GM23338 (cell line): ENCODE data around the gene IPPK. TPM values are rescaled to one million over a fixed set of nuclear protein-coding genes. Genes with fewer than 3 reads are reported as not detected.

ENCODE experiments used
- JUNB ChIP-seq: IDR thresholded peaks from one replicate; pipeline ENCODE4 v1.6.1; 2016; ENCODE audit warnings: antibody characterized with exemption; ENCODE audit not compliant: unreplicated experiment
- ZNF114 ChIP-seq: fragments of 250-450 bp; sonication (Bioruptor Pico); IDR thresholded peaks from 2 replicates; pipeline ENCODE4 v1.5.0; 2020; ENCODE audit warnings: mild to moderate bottlenecking, moderate library complexity
- ZNF331 ChIP-seq: fragments of 250-450 bp; sonication (Bioruptor Pico); IDR thresholded peaks from 2 replicates; pipeline ENCODE4 v1.5.0; 2020; ENCODE audit warnings: low read depth, mild to moderate bottlenecking, moderate library complexity
- polyA plus RNA-seq: library from polyadenylated mRNA; unstranded; fragments of >200 nt; fragmentation: Nextera tagmentation; extraction: Ambion mirVana; gene quantifications from 2 replicates; pipeline ENCODE4 v1.2.1, GENCODE V29; 2016
- total RNA-seq: library from RNA; depleted of rRNA; stranded (reverse); fragments of >200 nt; shearing (Covaris generic); gene quantifications from 2 replicates; pipeline ENCODE4 v1.2.3, GENCODE V29; 2014; rRNA removed
- TF ChIP-seq, protein P1 (sequence below): fragments of 250-450 bp; sonication (Bioruptor Pico); IDR thresholded peaks from 2 replicates; pipeline ENCODE4 v1.5.0; 2020; ENCODE audit warnings: mild to moderate bottlenecking, moderate library complexity
- TF ChIP-seq, protein P2 (sequence below), 2 experiments: fragments of 200-600 bp in 1 of 2; sonication (generic) in 1 of 2; conservative IDR thresholded peaks; 2 replicates each; pipeline versions ENCODE4 v1.5.1 to v1.6.1; 2016 to 2017; ENCODE audit warnings: antibody characterized with exemption in 2 of 2, low read depth in 2 of 2, mild to moderate bottlenecking in 2 of 2, moderate library complexity in 1 of 2
- TF ChIP-seq, protein P3 (sequence below): IDR thresholded peaks from 2 replicates; pipeline ENCODE4 v1.6.1; 2016; ENCODE audit warnings: antibody characterized with exemption

IPPK gene
- total and polyA plus RNA-seq, 2 experiments from 2014 or later: 6.5 to 17.5 TPM

- TF ChIP-seq, protein P1, sequence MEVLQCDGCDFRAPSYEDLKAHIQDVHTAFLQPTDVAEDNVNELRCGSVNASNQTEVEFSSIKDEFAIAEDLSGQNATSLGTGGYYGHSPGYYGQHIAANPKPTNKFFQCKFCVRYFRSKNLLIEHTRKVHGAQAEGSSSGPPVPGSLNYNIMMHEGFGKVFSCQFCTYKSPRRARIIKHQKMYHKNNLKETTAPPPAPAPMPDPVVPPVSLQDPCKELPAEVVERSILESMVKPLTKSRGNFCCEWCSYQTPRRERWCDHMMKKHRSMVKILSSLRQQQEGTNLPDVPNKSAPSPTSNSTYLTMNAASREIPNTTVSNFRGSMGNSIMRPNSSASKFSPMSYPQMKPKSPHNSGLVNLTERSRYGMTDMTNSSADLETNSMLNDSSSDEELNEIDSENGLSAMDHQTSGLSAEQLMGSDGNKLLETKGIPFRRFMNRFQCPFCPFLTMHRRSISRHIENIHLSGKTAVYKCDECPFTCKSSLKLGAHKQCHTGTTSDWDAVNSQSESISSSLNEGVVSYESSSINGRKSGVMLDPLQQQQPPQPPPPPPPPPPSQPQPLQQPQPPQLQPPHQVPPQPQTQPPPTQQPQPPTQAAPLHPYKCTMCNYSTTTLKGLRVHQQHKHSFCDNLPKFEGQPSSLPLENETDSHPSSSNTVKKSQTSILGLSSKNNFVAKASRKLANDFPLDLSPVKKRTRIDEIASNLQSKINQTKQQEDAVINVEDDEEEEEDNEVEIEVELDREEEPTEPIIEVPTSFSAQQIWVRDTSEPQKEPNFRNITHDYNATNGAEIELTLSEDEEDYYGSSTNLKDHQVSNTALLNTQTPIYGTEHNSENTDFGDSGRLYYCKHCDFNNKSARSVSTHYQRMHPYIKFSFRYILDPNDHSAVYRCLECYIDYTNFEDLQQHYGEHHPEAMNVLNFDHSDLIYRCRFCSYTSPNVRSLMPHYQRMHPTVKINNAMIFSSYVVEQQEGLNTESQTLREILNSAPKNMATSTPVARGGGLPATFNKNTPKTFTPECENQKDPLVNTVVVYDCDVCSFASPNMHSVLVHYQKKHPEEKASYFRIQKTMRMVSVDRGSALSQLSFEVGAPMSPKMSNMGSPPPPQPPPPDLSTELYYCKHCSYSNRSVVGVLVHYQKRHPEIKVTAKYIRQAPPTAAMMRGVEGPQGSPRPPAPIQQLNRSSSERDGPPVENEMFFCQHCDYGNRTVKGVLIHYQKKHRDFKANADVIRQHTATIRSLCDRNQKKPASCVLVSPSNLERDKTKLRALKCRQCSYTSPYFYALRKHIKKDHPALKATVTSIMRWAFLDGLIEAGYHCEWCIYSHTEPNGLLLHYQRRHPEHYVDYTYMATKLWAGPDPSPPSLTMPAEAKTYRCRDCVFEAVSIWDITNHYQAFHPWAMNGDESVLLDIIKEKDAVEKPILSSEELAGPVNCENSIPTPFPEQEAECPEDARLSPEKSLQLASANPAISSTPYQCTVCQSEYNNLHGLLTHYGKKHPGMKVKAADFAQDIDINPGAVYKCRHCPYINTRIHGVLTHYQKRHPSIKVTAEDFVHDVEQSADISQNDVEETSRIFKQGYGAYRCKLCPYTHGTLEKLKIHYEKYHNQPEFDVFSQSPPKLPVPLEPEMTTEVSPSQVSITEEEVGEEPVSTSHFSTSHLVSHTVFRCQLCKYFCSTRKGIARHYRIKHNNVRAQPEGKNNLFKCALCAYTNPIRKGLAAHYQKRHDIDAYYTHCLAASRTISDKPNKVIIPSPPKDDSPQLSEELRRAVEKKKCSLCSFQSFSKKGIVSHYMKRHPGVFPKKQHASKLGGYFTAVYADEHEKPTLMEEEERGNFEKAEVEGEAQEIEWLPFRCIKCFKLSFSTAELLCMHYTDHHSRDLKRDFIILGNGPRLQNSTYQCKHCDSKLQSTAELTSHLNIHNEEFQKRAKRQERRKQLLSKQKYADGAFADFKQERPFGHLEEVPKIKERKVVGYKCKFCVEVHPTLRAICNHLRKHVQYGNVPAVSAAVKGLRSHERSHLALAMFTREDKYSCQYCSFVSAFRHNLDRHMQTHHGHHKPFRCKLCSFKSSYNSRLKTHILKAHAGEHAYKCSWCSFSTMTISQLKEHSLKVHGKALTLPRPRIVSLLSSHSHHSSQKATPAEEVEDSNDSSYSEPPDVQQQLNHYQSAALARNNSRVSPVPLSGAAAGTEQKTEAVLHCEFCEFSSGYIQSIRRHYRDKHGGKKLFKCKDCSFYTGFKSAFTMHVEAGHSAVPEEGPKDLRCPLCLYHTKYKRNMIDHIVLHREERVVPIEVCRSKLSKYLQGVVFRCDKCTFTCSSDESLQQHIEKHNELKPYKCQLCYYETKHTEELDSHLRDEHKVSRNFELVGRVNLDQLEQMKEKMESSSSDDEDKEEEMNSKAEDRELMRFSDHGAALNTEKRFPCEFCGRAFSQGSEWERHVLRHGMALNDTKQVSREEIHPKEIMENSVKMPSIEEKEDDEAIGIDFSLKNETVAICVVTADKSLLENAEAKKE (CRISPR knock-in tag): no peak
- TF ChIP-seq, protein P2, sequence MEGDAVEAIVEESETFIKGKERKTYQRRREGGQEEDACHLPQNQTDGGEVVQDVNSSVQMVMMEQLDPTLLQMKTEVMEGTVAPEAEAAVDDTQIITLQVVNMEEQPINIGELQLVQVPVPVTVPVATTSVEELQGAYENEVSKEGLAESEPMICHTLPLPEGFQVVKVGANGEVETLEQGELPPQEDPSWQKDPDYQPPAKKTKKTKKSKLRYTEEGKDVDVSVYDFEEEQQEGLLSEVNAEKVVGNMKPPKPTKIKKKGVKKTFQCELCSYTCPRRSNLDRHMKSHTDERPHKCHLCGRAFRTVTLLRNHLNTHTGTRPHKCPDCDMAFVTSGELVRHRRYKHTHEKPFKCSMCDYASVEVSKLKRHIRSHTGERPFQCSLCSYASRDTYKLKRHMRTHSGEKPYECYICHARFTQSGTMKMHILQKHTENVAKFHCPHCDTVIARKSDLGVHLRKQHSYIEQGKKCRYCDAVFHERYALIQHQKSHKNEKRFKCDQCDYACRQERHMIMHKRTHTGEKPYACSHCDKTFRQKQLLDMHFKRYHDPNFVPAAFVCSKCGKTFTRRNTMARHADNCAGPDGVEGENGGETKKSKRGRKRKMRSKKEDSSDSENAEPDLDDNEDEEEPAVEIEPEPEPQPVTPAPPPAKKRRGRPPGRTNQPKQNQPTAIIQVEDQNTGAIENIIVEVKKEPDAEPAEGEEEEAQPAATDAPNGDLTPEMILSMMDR (conservative IDR thresholded peaks at IDR 0.05; ENCODE audit: low read depth in 2 of 2): no peak
- TF ChIP-seq ZNF331 (CRISPR knock-in tag) (no peak), ZNF114 (CRISPR knock-in tag) (no peak), JUNB (no peak)
- TF ChIP-seq, protein P3, sequence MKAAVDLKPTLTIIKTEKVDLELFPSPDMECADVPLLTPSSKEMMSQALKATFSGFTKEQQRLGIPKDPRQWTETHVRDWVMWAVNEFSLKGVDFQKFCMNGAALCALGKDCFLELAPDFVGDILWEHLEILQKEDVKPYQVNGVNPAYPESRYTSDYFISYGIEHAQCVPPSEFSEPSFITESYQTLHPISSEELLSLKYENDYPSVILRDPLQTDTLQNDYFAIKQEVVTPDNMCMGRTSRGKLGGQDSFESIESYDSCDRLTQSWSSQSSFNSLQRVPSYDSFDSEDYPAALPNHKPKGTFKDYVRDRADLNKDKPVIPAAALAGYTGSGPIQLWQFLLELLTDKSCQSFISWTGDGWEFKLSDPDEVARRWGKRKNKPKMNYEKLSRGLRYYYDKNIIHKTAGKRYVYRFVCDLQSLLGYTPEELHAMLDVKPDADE: no peak
Observed at GRCh38 chr9:92564504-92564903, 105.4 kb downstream of the IPPK start (continued).

Other genes with a start within 250 kb of the IPPK start
- not detected in 2 replicates for gene OMD, start 245.7 kb downstream of the IPPK start, total RNA-seq
- gene OMD, start 245.7 kb downstream of the IPPK start, polyA plus RNA-seq: 1.1 and 1.3 TPM in 2 replicates
- not detected in 2 replicates for gene ASPN, start 187.6 kb downstream of the IPPK start, total RNA-seq
- gene ASPN, start 187.6 kb downstream of the IPPK start, polyA plus RNA-seq: 0.82 and 0.99 TPM in 2 replicates
- gene ECM2, start 134.1 kb downstream of the IPPK start, total RNA-seq: not detected in 2 replicates
- gene ECM2, start 134.1 kb downstream of the IPPK start, polyA plus RNA-seq: 0.57 and 0.79 TPM in 2 replicates
- gene BICD2, start 94.7 kb upstream of the IPPK start, total RNA-seq: 34.3 and 38.1 TPM in 2 replicates
- gene BICD2, start 94.7 kb upstream of the IPPK start, polyA plus RNA-seq: 8.7 and 9.6 TPM in 2 replicates
- 17.1 and 19.4 TPM in 2 replicates for gene ZNF484, start 207.9 kb upstream of the IPPK start, total RNA-seq
- gene ZNF484, start 207.9 kb upstream of the IPPK start, polyA plus RNA-seq: 4.2 and 5.1 TPM in 2 replicates